Panc1 (cell line): ENCODE measurements around the gene PPP3R1. TPM values are rescaled to one million over a fixed set of nuclear protein-coding genes. Genes with fewer than 3 reads are reported as not detected.

Experiments
- ATAC-seq: fragments of 200-7000 bp; cut with Tn5 transposase; 2 replicates; pipeline ENCODE4 v1.9.1; 2020; ENCODE audit warnings: mild to moderate bottlenecking, moderate library complexity
- BruUV-seq: library from RNA; stranded (reverse); fragments of 400-500 nt; replicated peaks from 2 replicates; lab custom pipeline; 2021; lab: Mats Ljungman, UMichigan
- CTCF ChIA-PET: fragments of 300-600 bp; sonication (Branson Sonifier 250); formaldehyde crosslinking; loops from one replicate; lab custom pipeline; 2022; ENCODE audit warnings: antibody characterized with exemption; lab: Charles Lee
- POLR2A ChIA-PET: fragments of 300-600 bp; sonication (Branson Sonifier 250); formaldehyde crosslinking; loops from one replicate; lab custom pipeline; 2022; ENCODE audit warnings: antibody characterized with exemption; lab: Charles Lee
- DNase-seq: peaks from one replicate; pipeline ENCODE4 v3.0.0-alpha.2; 2010; ENCODE audit warnings: low read depth, low spot score
- H3K27ac ChIP-seq: 2 replicates; pipeline ENCODE4 v1.5.1; 2011; ENCODE audit warnings: mild to moderate bottlenecking, low read length, inconsistent platforms
- H3K27me3 ChIP-seq: fragments of 200-500 bp; sonication (Bioruptor generic); 2 replicates; pipeline ENCODE4 v1.6.0; 2014; ENCODE audit warnings: low read length, inconsistent platforms; ENCODE audit not compliant: control insufficient read depth, insufficient read depth
- H3K36me3 ChIP-seq: fragments of 200-500 bp; sonication (Bioruptor generic); 2 replicates; pipeline ENCODE4 v1.5.1; 2014; ENCODE audit warnings: inconsistent platforms, mild to moderate bottlenecking, low read length, moderate library complexity; ENCODE audit not compliant: control insufficient read depth, insufficient read depth
- H3K4me1 ChIP-seq: 2 replicates; pipeline ENCODE4 v1.5.1; 2011; ENCODE audit warnings: inconsistent platforms, mild to moderate bottlenecking, low read length, moderate library complexity; ENCODE audit not compliant: control insufficient read depth, insufficient read depth
- H3K4me3 ChIP-seq, 2 experiments: 2 replicates each; pipeline ENCODE4 v1.5.1; 2011 to 2012; ENCODE audit warnings: low read depth in 2 of 2, low read length in 2 of 2, mild to moderate bottlenecking in 2 of 2, inconsistent platforms in 1 of 2, moderate library complexity in 1 of 2
- H3K9me3 ChIP-seq: fragments of 200-500 bp; sonication (Bioruptor generic); 2 replicates; pipeline ENCODE4 v1.5.1; 2014; ENCODE audit warnings: low read depth, mild to moderate bottlenecking, inconsistent platforms, low read length, moderate library complexity; ENCODE audit not compliant: control insufficient read depth, insufficient read depth
- POLR2AphosphoS5 ChIP-seq: IDR thresholded peaks from 2 replicates; pipeline ENCODE4 v1.6.1; 2012; ENCODE audit warnings: mild to moderate bottlenecking, low read depth, low read length, moderate library complexity
- SIN3A ChIP-seq: IDR thresholded peaks from 2 replicates; pipeline ENCODE4 v1.6.1; 2012; ENCODE audit warnings: low read depth, mild to moderate bottlenecking, low read length, moderate library complexity, borderline replicate concordance; ENCODE audit not compliant: insufficient read depth
- TCF7L2 ChIP-seq: IDR thresholded peaks from 2 replicates; pipeline ENCODE4 v1.6.1; 2011; ENCODE audit warnings: mild to moderate bottlenecking, low read depth, low read length, inconsistent platforms
- in situ Hi-C: cut with HindIII; loops from 2 replicates; pipeline ENCODE4 v1.10.0; 2016; ENCODE audit warnings: low sequenced_read_pairs, low pct_unique_long_range_greater_than_20kb
- intact Hi-C: fragments of 100-400 bp; cut with micrococcal nuclease; formaldehyde crosslinking; loops from one replicate; pipeline ENCODE4 v1.10.0; 2022; ENCODE audit not compliant: unreplicated experiment
- total RNA-seq: library from RNA; stranded (reverse); gene quantifications from one replicate; pipeline ENCODE4 v1.2.1, GENCODE V29; 2021; ENCODE audit not compliant: unreplicated experiment
- TF ChIP-seq, protein P1 (sequence below), 2 experiments: IDR thresholded peaks; 2 replicates each; pipeline ENCODE4 v1.6.1; 2011 to 2012; ENCODE audit warnings: low read depth in 2 of 2, control low read depth in 1 of 2, low read length in 1 of 2, mild to moderate bottlenecking in 1 of 2, moderate library complexity in 1 of 2; ENCODE audit not compliant: insufficient read depth in 1 of 2
- TF ChIP-seq, protein P2 (sequence below): fragments of 450-650 bp; IDR thresholded peaks from 2 replicates; pipeline ENCODE4 v1.5.1; 2017; ENCODE audit warnings: mild to moderate bottlenecking

The PPP3R1 gene
- total RNA-seq, 1 experiment from 2014 or later = 77.9 TPM

DNA sequence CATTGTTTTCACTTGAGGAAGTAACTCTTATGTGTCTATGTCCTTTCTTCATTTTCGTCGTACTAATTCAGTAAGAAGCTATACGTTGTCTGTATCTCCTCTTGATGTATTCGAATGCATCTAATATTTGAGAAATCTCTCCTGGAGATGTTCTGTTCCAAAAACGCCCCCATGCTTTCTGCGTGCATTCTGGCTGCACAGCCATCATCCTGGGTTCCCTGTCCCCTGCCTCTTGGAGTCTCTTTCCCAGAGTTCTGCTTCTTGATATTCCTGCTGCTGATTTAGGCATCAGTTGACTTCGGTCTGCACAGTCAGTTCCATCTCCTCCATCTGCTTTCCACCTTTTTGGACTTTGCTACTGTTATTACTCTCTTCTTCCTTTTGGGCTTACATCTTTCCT, 81.2 kb downstream of the PPP3R1 start:
- peaks cover 28% of the 10 kb centered on the region for H3K36me3 ChIP-seq
- DNase-seq (no peak), ATAC-seq (no peak)
- H3K4me1 ChIP-seq = no peaks in the 10 kb centered on the region
- no peaks in the 10 kb centered on the region for H3K9me3 ChIP-seq
- in situ Hi-C loops = no loop called here
- TF ChIP-seq, protein P1, sequence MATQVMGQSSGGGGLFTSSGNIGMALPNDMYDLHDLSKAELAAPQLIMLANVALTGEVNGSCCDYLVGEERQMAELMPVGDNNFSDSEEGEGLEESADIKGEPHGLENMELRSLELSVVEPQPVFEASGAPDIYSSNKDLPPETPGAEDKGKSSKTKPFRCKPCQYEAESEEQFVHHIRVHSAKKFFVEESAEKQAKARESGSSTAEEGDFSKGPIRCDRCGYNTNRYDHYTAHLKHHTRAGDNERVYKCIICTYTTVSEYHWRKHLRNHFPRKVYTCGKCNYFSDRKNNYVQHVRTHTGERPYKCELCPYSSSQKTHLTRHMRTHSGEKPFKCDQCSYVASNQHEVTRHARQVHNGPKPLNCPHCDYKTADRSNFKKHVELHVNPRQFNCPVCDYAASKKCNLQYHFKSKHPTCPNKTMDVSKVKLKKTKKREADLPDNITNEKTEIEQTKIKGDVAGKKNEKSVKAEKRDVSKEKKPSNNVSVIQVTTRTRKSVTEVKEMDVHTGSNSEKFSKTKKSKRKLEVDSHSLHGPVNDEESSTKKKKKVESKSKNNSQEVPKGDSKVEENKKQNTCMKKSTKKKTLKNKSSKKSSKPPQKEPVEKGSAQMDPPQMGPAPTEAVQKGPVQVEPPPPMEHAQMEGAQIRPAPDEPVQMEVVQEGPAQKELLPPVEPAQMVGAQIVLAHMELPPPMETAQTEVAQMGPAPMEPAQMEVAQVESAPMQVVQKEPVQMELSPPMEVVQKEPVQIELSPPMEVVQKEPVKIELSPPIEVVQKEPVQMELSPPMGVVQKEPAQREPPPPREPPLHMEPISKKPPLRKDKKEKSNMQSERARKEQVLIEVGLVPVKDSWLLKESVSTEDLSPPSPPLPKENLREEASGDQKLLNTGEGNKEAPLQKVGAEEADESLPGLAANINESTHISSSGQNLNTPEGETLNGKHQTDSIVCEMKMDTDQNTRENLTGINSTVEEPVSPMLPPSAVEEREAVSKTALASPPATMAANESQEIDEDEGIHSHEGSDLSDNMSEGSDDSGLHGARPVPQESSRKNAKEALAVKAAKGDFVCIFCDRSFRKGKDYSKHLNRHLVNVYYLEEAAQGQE (IDR thresholded peaks at IDR 0.05; ENCODE audit: insufficient read depth in 1 of 2, low read depth in 2 of 2, low read length in 1 of 2) = no peak
- TF ChIP-seq, protein P2, sequence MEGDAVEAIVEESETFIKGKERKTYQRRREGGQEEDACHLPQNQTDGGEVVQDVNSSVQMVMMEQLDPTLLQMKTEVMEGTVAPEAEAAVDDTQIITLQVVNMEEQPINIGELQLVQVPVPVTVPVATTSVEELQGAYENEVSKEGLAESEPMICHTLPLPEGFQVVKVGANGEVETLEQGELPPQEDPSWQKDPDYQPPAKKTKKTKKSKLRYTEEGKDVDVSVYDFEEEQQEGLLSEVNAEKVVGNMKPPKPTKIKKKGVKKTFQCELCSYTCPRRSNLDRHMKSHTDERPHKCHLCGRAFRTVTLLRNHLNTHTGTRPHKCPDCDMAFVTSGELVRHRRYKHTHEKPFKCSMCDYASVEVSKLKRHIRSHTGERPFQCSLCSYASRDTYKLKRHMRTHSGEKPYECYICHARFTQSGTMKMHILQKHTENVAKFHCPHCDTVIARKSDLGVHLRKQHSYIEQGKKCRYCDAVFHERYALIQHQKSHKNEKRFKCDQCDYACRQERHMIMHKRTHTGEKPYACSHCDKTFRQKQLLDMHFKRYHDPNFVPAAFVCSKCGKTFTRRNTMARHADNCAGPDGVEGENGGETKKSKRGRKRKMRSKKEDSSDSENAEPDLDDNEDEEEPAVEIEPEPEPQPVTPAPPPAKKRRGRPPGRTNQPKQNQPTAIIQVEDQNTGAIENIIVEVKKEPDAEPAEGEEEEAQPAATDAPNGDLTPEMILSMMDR = no peak
- TF ChIP-seq SIN3A (no peak), POLR2AphosphoS5 (no peak), TCF7L2 (no peak)
- intact Hi-C loops = no loop called here
- no peaks in the 10 kb centered on the region for H3K27me3 ChIP-seq
- H3K27ac ChIP-seq = no peak overlapping the region
- H3K4me3 ChIP-seq = no peak overlapping the region
- ChIA-PET CTCF (no interaction called here), POLR2A (interaction anchor here (0.6 kb wide), 1 partner anchor 17 kb away, joined by 9 read pairs; no protein-coding TSS in a partner anchor)
- BruUV-seq = no TSS peak

DNA sequence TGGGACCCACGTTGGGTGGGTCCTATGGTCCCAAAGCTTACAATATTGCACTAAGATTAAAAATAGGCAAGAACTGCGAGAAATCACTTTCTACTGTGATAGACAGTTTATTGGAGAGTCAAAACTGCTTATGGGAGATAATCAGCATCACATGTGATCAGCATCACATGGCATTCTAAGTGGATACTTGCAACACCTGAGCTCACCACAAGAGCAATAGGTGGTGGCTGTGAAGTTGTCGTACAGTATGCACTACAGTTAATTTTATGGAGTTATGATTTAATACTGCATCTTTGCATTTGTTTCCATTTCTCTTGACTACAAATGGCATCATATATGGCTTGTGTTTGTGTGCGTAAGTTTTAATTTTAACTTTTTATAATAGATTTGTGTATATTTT, 83.0 kb downstream of the PPP3R1 start:
- peaks cover 18% of the 10 kb centered on the region; the same call in 1 of the 2 replicates for H3K36me3 ChIP-seq
- no peak overlapping the region for H3K27ac ChIP-seq
- H3K4me3 ChIP-seq = no peak overlapping the region
- intact Hi-C loops = no loop called here
- no TSS peak for BruUV-seq
- DNase-seq (no peak), ATAC-seq (no peak)
- no peaks in the 10 kb centered on the region for H3K4me1 ChIP-seq
- no peaks in the 10 kb centered on the region for H3K27me3 ChIP-seq
- in situ Hi-C loops = no loop called here
- TF ChIP-seq POLR2AphosphoS5 (no peak), TCF7L2 (no peak), SIN3A (no peak)
- TF ChIP-seq, protein P2 = no peak
- TF ChIP-seq, protein P1 (IDR thresholded peaks at IDR 0.05; ENCODE audit: insufficient read depth in 1 of 2, low read depth in 2 of 2, low read length in 1 of 2) = no peak
- ChIA-PET CTCF (interaction anchor here (0.7 kb wide), 1 partner anchor 158 kb away, joined by 8 read pairs; no protein-coding TSS in a partner anchor), POLR2A (no interaction called here)
- no peaks in the 10 kb centered on the region for H3K9me3 ChIP-seq
